GM18520 (cell line): ENCODE data around the gene ARID1A.
"Not testable (repeated sequence)": the region's sequence is repeated elsewhere in the genome, so short reads cannot be mapped to it uniquely, and the experiment has no call there.

Experiments used
- ATAC-seq: cut with Tn5 transposase; IDR thresholded peaks from one replicate; pipeline ENCODE4 v1.9.1; 2021; ENCODE audit not compliant: unreplicated experiment

ARID1A gene

GRCh38 chr1:26787381-26787705, 91.5 kb downstream of the ARID1A start:
- ATAC-seq = peak; percentile 35

DNA sequence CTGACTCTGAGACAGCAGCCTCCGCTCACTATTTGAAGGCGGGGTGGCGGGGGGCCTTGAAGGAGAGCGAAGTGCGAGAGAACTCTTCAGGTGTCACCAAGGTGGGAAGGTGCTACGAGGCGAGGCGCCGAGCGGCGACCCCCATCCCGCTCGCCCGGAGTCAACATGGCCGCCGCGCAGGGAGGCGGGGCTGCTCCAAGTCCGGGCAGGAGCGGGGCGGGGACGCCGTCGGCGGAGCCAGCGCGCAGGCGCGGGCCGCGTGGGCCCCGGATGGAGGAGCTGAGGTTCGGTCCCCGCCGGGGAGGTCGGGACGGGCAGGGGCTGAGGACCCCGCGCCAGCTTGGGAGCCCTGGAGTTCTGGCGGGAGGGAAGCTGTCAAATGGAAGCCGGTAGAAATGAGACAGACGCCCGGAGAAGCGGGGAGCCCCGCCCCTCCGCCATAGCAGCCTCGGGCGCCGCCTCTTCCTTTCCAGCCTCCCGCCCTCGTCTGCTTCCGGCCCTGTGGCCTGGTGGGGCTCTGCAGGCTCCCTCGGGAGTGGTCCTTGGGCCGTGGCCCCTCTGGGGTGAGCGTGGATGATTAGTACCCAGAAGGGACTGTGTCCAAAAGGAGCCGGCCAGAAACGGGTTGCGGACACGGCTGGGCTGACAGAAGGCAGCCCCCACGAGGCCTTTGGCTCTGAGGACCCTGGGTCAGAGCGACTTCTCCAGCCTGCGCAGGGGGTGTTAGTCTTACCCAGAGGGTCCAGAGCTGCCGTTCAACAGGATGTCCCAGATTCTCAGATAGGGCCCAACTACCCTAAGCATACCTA, 92.1 kb downstream of the ARID1A start, which contains the start of gene PIGV:
TSS of gene PIGV (plus strand) at position 245 of the 809 bp plus-strand sequence. CDS start 2,866 bp downstream, outside the sequence.
- peak; percentile 51 for ATAC-seq

GRCh38 chr1:26788515-26788785, 92.6 kb downstream of the ARID1A start:
- no peak for ATAC-seq

GRCh38 chr1:26788836-26789611, 93.2 kb downstream of the ARID1A start:
- ATAC-seq = no peak

DNA sequence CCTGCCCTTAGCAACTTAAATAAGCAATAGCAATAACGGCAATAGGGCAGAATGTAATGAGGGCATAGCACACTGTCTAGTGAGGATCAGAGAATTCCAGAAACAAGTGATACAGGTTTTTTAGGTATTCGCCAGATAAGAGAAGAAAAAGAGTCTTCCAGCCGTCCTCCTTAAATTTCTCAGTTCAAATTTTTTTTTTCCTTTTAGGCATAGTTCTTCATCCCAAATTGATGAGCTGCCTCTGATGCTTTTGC, 93.7 kb downstream of the ARID1A start:
- no peak for ATAC-seq

DNA sequence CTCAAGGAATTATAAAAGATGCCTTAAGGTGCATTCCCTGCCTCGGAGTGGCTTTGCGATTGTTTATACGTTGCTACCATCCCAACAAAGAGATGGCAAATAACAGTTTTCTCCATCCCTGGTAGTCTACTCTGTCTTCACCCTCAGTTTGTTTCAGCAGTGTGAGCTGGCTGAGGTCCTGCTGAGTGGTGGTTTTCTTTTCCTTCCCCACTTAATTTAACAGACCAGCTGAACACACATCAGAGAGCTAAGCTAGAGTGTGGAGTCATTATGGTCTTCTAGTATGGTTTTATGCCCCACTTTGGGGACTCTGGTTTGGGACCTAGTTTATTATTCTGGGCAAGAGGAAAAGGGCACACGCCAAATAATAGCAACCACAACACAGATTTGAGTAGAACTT, 94.1 kb downstream of the ARID1A start:
- ATAC-seq = no peak

GRCh38 chr1:26790551-26790953, 94.7 kb downstream of the ARID1A start:
- no peak for ATAC-seq

DNA sequence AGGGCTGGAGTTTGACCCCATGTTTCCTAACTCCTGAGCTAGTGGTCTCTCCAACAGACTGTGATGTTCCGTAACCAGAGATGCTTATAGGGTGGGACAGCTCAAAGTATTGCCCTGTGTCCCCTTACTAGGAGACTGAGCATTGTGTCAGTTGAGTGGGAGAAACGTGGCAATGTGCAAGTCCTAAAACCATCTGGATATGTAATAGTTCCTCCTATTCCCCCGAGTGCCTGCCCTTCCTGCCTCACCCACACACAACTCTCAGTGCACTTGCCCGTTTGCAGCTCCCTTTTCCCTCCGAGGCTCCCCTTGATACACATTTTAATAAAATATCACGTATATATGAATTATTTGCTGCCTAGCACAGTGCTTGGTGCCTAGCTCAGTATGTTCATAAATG, 95.3 kb downstream of the ARID1A start:
- ATAC-seq = no peak

DNA sequence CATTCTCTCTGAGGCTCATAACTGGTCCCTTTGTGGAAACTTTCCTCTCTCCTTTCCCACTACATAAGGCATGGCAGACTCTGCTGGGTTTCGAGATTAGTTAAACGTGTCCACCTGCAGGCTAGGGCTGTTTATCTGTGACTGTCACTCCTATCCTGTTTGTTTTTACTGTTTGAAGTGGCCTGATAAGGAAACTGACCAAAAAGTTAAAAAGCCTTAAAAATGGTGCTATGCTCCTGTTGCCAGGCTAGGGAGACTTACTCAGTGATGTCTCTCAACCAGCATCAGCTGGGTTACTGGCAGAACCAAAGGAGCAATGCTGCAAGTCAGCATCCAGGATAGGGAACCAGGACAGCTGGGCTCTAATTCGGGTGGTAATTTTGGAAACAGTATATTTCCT, 95.8 kb downstream of the ARID1A start:
- ATAC-seq = no peak

- ATAC-seq = no peak
Measured at GRCh38 chr1:26792924-26793323, 97.1 kb downstream of the ARID1A start.

DNA sequence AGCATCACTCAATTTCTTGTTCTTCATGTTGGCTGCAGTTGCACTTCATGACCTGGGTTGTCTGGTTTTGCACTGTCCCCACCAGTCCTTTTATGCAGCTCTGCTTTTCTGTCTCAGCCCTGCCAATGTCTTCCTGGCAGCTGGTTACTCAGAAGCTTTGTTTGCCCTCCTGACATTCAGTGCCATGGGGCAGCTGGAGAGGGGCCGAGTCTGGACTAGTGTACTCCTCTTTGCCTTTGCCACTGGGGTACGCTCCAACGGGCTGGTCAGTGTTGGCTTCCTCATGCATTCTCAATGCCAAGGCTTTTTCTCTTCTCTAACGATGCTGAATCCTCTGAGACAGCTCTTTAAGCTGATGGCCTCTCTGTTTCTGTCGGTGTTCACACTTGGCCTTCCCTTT, 98.6 kb downstream of the ARID1A start:
- no peak for ATAC-seq

GRCh38 chr1:26797627-26798026, 101.8 kb downstream of the ARID1A start:
- ATAC-seq = no peak

DNA sequence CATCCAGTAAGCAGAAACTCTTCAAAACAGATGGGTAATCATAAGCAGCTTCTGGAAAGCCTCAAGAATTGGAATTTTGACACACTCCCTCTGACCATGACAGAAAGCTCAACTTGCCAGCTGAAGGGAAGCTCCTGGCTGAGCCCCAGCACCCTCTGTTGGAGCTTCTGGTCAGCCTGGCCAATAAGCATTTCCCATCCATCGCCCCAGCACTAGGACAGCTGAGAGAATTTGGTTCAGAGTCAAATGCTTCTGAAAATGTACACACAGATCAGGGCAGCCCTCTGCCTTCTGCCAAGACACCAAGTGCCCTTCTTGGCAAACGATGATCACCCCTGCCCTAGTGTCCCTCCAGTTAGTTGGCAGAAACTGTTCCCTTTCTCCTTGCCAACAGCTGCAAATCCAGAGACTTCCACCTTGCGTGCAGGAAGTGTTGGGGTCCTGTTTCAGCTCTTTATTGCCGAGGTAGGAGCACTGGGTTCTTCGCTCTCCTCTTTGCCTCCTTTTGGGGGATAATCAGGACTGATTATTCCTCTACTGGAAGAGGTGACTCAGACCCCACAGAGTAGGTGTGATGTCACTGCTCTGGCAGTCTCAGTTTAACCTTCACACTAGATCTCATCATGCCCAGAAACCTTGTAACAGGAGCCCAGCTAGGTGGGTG, 103.8 kb downstream of the ARID1A start:
- no peak for ATAC-seq

GRCh38 chr1:26803932-26804331, 108.1 kb downstream of the ARID1A start:
- ATAC-seq = not testable (repeated sequence)

DNA sequence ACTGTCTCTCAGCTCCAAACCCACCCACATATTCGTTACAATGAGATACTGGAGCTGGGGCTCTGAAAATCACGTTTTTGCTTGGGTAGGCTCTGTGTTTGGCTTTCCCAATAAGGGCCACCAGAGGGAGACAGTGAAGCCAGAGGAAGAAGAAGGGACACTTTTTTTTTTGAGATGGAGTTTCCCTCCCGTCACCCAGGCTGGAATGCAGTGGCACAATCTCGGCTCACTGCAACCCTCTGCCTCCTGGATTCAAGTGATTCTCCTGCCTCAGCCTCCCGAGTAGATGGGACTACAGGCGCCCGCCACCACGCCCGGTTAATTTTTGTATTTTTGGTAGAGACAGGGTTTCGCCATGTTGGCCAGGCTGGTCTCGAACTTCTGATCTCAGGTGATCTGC, 114.3 kb downstream of the ARID1A start:
- not testable (repeated sequence) for ATAC-seq

- ATAC-seq = no peak
Measured at GRCh38 chr1:26811057-26811456, 115.2 kb downstream of the ARID1A start.

DNA sequence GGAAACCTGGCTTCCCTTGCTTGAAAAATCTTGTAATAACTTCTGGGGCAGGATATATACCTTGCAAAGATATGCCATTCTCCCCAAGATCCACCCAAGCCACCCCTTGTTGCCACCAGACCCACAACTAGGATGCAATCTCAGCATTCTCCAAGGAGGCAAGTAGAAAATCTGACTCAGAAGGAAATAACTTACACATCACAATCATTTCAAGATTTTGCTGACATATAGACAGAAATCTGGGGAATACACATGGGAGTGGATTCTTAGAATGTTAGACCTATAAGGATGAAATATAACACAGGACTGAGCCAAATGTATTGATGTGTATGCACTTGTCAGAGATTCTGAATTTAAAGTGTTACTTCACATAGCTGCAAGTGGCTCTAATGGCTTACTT, 115.9 kb downstream of the ARID1A start:
- ATAC-seq = no peak

- no peak for ATAC-seq
Measured at GRCh38 chr1:26814377-26814776, 118.6 kb downstream of the ARID1A start.

GRCh38 chr1:26814893-26815292, 119.1 kb downstream of the ARID1A start:
- no peak for ATAC-seq

GRCh38 chr1:26820784-26821269, 125.0 kb downstream of the ARID1A start:
- ATAC-seq = peak; percentile 63

- ATAC-seq = no peak
Measured at GRCh38 chr1:26822737-26823395, 127.1 kb downstream of the ARID1A start.

- no peak for ATAC-seq
Measured at GRCh38 chr1:26824731-26825130, 128.9 kb downstream of the ARID1A start.
